Measurements from ENCODE around the gene RPS6KA5.
"Not testable (repeated sequence)": the region's sequence is repeated elsewhere in the genome, so short reads cannot be mapped to it uniquely, and the experiment has no call there.

Gene RPS6KA5

GRCh38 chr14:91094772-91095171 is 34.3 kb upstream of the RPS6KA5 start:
- TF ChIP-seq EZH2phosphoT487 (IDR thresholded peaks at IDR 0.05; ENCODE audit: borderline replicate concordance, low read length): no peak
- TF ChIP-seq, protein P1, sequence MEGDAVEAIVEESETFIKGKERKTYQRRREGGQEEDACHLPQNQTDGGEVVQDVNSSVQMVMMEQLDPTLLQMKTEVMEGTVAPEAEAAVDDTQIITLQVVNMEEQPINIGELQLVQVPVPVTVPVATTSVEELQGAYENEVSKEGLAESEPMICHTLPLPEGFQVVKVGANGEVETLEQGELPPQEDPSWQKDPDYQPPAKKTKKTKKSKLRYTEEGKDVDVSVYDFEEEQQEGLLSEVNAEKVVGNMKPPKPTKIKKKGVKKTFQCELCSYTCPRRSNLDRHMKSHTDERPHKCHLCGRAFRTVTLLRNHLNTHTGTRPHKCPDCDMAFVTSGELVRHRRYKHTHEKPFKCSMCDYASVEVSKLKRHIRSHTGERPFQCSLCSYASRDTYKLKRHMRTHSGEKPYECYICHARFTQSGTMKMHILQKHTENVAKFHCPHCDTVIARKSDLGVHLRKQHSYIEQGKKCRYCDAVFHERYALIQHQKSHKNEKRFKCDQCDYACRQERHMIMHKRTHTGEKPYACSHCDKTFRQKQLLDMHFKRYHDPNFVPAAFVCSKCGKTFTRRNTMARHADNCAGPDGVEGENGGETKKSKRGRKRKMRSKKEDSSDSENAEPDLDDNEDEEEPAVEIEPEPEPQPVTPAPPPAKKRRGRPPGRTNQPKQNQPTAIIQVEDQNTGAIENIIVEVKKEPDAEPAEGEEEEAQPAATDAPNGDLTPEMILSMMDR (IDR thresholded peaks at IDR 0.05; ENCODE audit: low read depth, low read length, poor library complexity, severe bottlenecking): no peak
- Histone ChIP-seq H3K9me3 (ENCODE audit: control insufficient read depth, insufficient read depth, low read length) (no peaks in the 10 kb centered on the region), H3K9me2 (replicated peaks; ENCODE audit: control insufficient read depth, low read length) (no peaks in the 10 kb centered on the region)

GRCh38 chr14:91093743-91094472 is 33.5 kb upstream of the RPS6KA5 start:
- H3K4me2 ChIP-seq (ENCODE audit: low read length); H3K4me3 ChIP-seq (ENCODE audit: low read length); H3K36me3 ChIP-seq (ENCODE audit: control insufficient read depth, low read length); H3F3A ChIP-seq (ENCODE audit: control insufficient read depth, insufficient read depth); H3K9me3 ChIP-seq (ENCODE audit: control insufficient read depth, insufficient read depth, low read length); H4K20me1 ChIP-seq (ENCODE audit: control insufficient read depth, insufficient read depth, low read depth, low read length); H3K27ac ChIP-seq (ENCODE audit: low read depth, low read length); H3K79me2 ChIP-seq (ENCODE audit: control insufficient read depth, low read length); H3K4me1 ChIP-seq (ENCODE audit: control insufficient read depth, low read length); H3K27me3 ChIP-seq (ENCODE audit: control insufficient read depth, low read length); H3K9me2 ChIP-seq (replicated peaks; ENCODE audit: control insufficient read depth, low read length): not testable (repeated sequence)

More at GRCh38 chr14:91094772-91095171, 34.3 kb upstream of the RPS6KA5 start:
- Histone ChIP-seq H3F3A (ENCODE audit: control insufficient read depth, insufficient read depth) (no peaks in the 10 kb centered on the region), H3K79me2 (ENCODE audit: control insufficient read depth, low read length) (no peaks in the 10 kb centered on the region), H3K36me3 (ENCODE audit: control insufficient read depth, low read length) (no peaks in the 10 kb centered on the region), H3K4me1 (ENCODE audit: control insufficient read depth, low read length) (no peaks in the 10 kb centered on the region), H3K27ac (ENCODE audit: low read depth, low read length) (no peak overlapping the region), H4K20me1 (ENCODE audit: control insufficient read depth, insufficient read depth, low read depth, low read length) (no peaks in the 10 kb centered on the region), H3K4me2 (ENCODE audit: low read length) (no peak overlapping the region), H3K27me3 (ENCODE audit: control insufficient read depth, low read length) (peaks cover 10% of the 10 kb centered on the region), H3K4me3 (ENCODE audit: low read length) (no peak overlapping the region)

DNA sequence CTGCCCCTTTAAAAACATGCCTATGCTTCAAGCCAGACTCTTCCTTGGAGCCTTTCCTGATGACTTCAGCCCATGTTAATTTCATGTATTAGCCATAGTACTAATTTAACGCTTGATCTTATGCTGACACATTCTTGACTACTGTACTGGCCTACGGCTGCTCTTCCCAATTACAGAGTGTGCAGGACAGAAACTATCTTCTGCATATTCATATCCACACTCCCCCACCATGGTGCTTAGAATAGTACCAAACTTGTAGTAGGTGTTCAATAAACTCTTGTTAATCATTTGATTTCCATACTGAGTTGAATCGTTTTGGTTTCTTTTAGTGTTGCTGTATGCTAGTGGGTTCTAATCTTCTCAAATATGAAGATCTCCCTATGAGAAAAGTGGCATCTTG is 31.6 kb upstream of the RPS6KA5 start:
- no peaks in the 10 kb centered on the region for H3K9me3 ChIP-seq (ENCODE audit: control insufficient read depth, insufficient read depth, low read length)
- TF ChIP-seq EZH2phosphoT487 (IDR thresholded peaks at IDR 0.05; ENCODE audit: borderline replicate concordance, low read length): no peak
- TF ChIP-seq, protein P1 (IDR thresholded peaks at IDR 0.05; ENCODE audit: low read depth, low read length, poor library complexity, severe bottlenecking): no peak
- H4K20me1 ChIP-seq (ENCODE audit: control insufficient read depth, insufficient read depth, low read depth, low read length): no peaks in the 10 kb centered on the region
- H3F3A ChIP-seq (ENCODE audit: control insufficient read depth, insufficient read depth): no peaks in the 10 kb centered on the region
- no peaks in the 10 kb centered on the region; the same call in 1 of the 2 replicates for H3K27me3 ChIP-seq (ENCODE audit: control insufficient read depth, low read length)
- H3K4me1 ChIP-seq (ENCODE audit: control insufficient read depth, low read length): no peaks in the 10 kb centered on the region
- no peak overlapping the region for H3K4me3 ChIP-seq (ENCODE audit: low read length)
- no peaks in the 10 kb centered on the region for H3K79me2 ChIP-seq (ENCODE audit: control insufficient read depth, low read length)
- no peaks in the 10 kb centered on the region for H3K36me3 ChIP-seq (ENCODE audit: control insufficient read depth, low read length)
- no peak overlapping the region for H3K27ac ChIP-seq (ENCODE audit: low read depth, low read length)
- H3K9me2 ChIP-seq (replicated peaks; ENCODE audit: control insufficient read depth, low read length): no peaks in the 10 kb centered on the region
- H3K4me2 ChIP-seq (ENCODE audit: low read length): no peak overlapping the region

DNA sequence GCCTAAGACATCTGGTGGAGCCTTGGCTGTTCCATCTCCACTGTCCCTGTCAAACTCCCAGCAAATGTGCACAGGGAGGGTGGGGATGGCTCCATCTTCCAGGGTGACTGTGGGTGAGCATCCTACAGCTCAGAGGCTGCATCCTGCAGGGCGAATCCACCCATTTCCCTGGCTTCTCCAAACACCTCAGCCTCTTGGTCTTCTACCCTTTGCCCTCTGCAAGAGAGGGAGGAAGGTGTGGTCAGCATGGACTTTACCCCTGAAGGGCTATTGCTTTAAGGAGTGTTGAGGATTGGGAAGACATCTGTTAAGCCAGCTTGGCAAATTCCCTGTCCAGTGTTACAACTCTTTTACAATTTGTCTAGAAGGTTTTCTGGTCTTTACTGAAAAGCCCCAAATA is 30.3 kb upstream of the RPS6KA5 start:
- Histone ChIP-seq H3K9me2 (replicated peaks; ENCODE audit: control insufficient read depth, low read length) (no peaks in the 10 kb centered on the region), H3K4me2 (ENCODE audit: low read length) (no peak overlapping the region), H3K27me3 (ENCODE audit: control insufficient read depth, low read length) (no peaks in the 10 kb centered on the region; the same call in 1 of the 2 replicates)

More for the DNA sequence above, 30.3 kb upstream of the RPS6KA5 start:
- Histone ChIP-seq H3K9me3 (ENCODE audit: control insufficient read depth, insufficient read depth, low read length) (no peaks in the 10 kb centered on the region), H4K20me1 (ENCODE audit: control insufficient read depth, insufficient read depth, low read depth, low read length) (no peaks in the 10 kb centered on the region), H3K4me3 (ENCODE audit: low read length) (no peak overlapping the region), H3K27ac (ENCODE audit: low read depth, low read length) (no peak overlapping the region), H3K36me3 (ENCODE audit: control insufficient read depth, low read length) (no peaks in the 10 kb centered on the region), H3K4me1 (ENCODE audit: control insufficient read depth, low read length) (no peaks in the 10 kb centered on the region), H3K79me2 (ENCODE audit: control insufficient read depth, low read length) (no peaks in the 10 kb centered on the region), H3F3A (ENCODE audit: control insufficient read depth, insufficient read depth) (no peaks in the 10 kb centered on the region)
- TF ChIP-seq EZH2phosphoT487 (IDR thresholded peaks at IDR 0.05; ENCODE audit: borderline replicate concordance, low read length): no peak
- TF ChIP-seq, protein P1 (IDR thresholded peaks at IDR 0.05; ENCODE audit: low read depth, low read length, poor library complexity, severe bottlenecking): no peak

All from DOHH2 (cell line).